ENCODE measurements around the gene PGAP1.
A peak's percentile ranks its signal among the peaks of the same experiment; 100 is the strongest.

PGAP1 gene

GRCh38 chr2:196926562-196927375 is at the start of gene PGAP1:
TSS of gene PGAP1 (minus strand) at chr2:196926707. CDS start at chr2:196926616, 91 bp downstream.
- Mint-ChIP-seq H3K27ac (peak within 1 kb of the TSS; percentile 87), H3K36me3 (ENCODE audit: low read depth) (peaks cover 17% of the 10 kb centered on the region), H3K27me3 (peaks cover 13% of the 10 kb centered on the region), H3K4me3 (peak within 1 kb of the TSS; percentile 98), H3K9me3 (no peaks in the 10 kb centered on the region), H3K4me1 (ENCODE audit: low read depth) (peaks cover 19% of the 10 kb centered on the region)
- intact Hi-C loops (cut with micrococcal nuclease), result loop anchor here (5.0 kb wide), 1 partner anchor 61 kb away; no protein-coding TSS in a partner anchor

- no peak overlapping the region for H3K4me3 Mint-ChIP-seq
- intact Hi-C loops (cut with micrococcal nuclease), result no loop called here
- H3K4me1 Mint-ChIP-seq (ENCODE audit: low read depth), result no peaks in the 10 kb centered on the region
- H3K27ac Mint-ChIP-seq, result no peak overlapping the region
- no peaks in the 10 kb centered on the region for H3K9me3 Mint-ChIP-seq
- no peaks in the 10 kb centered on the region for H3K27me3 Mint-ChIP-seq
- H3K36me3 Mint-ChIP-seq (ENCODE audit: low read depth), result no peaks in the 10 kb centered on the region
These were observed 48.5 kb upstream of the PGAP1 start for GRCh38 chr2:196974970-196975369.

GRCh38 chr2:196971574-196972279 is 45.2 kb upstream of the PGAP1 start:
- Mint-ChIP-seq H3K4me1 (ENCODE audit: low read depth) (no peaks in the 10 kb centered on the region), H3K36me3 (ENCODE audit: low read depth) (no peaks in the 10 kb centered on the region), H3K9me3 (peaks cover 9% of the 10 kb centered on the region), H3K27ac (no peak overlapping the region), H3K4me3 (no peak overlapping the region), H3K27me3 (no peaks in the 10 kb centered on the region)
- intact Hi-C loops (cut with micrococcal nuclease), result no loop called here

GRCh38 chr2:196970099-196970498 is 43.6 kb upstream of the PGAP1 start:
- no peak overlapping the region for H3K4me3 Mint-ChIP-seq
- no peak overlapping the region for H3K27ac Mint-ChIP-seq
- H3K27me3 Mint-ChIP-seq, result no peaks in the 10 kb centered on the region
- peaks cover 9% of the 10 kb centered on the region for H3K9me3 Mint-ChIP-seq
- H3K36me3 Mint-ChIP-seq (ENCODE audit: low read depth), result no peaks in the 10 kb centered on the region
- intact Hi-C loops (cut with micrococcal nuclease), result no loop called here
- H3K4me1 Mint-ChIP-seq (ENCODE audit: low read depth), result no peaks in the 10 kb centered on the region

- intact Hi-C loops (cut with micrococcal nuclease), result no loop called here
- H3K4me1 Mint-ChIP-seq (ENCODE audit: low read depth), result peaks cover 5% of the 10 kb centered on the region
- no peak overlapping the region for H3K27ac Mint-ChIP-seq
- no peaks in the 10 kb centered on the region for H3K36me3 Mint-ChIP-seq (ENCODE audit: low read depth)
- H3K27me3 Mint-ChIP-seq, result no peaks in the 10 kb centered on the region
- H3K9me3 Mint-ChIP-seq, result peaks cover 9% of the 10 kb centered on the region
- no peak overlapping the region for H3K4me3 Mint-ChIP-seq
These were observed 42.0 kb upstream of the PGAP1 start for GRCh38 chr2:196968516-196968915.

GRCh38 chr2:196967775-196968174 is 41.3 kb upstream of the PGAP1 start:
- Mint-ChIP-seq H3K27ac (no peak overlapping the region), H3K4me3 (no peak overlapping the region), H3K36me3 (ENCODE audit: low read depth) (no peaks in the 10 kb centered on the region), H3K27me3 (no peaks in the 10 kb centered on the region), H3K9me3 (peaks cover 9% of the 10 kb centered on the region), H3K4me1 (ENCODE audit: low read depth) (peaks cover 5% of the 10 kb centered on the region)
- intact Hi-C loops (cut with micrococcal nuclease), result no loop called here

GRCh38 chr2:196967116-196967515 is 40.6 kb upstream of the PGAP1 start:
- Mint-ChIP-seq H3K36me3 (ENCODE audit: low read depth) (no peaks in the 10 kb centered on the region), H3K9me3 (peaks cover 9% of the 10 kb centered on the region), H3K4me3 (no peak overlapping the region), H3K27me3 (no peaks in the 10 kb centered on the region), H3K27ac (no peak overlapping the region), H3K4me1 (ENCODE audit: low read depth) (peaks cover 5% of the 10 kb centered on the region)
- intact Hi-C loops (cut with micrococcal nuclease), result no loop called here

- H3K27me3 Mint-ChIP-seq, result no peaks in the 10 kb centered on the region
- H3K36me3 Mint-ChIP-seq (ENCODE audit: low read depth), result no peaks in the 10 kb centered on the region
- H3K4me1 Mint-ChIP-seq (ENCODE audit: low read depth), result peaks cover 5% of the 10 kb centered on the region
- H3K27ac Mint-ChIP-seq, result no peak overlapping the region
- intact Hi-C loops (cut with micrococcal nuclease), result no loop called here
- peaks cover 9% of the 10 kb centered on the region for H3K9me3 Mint-ChIP-seq
- H3K4me3 Mint-ChIP-seq, result no peak overlapping the region
These were observed 39.6 kb upstream of the PGAP1 start for GRCh38 chr2:196966061-196966460.

GRCh38 chr2:196965651-196966050 is 39.1 kb upstream of the PGAP1 start:
- no peaks in the 10 kb centered on the region for H3K36me3 Mint-ChIP-seq (ENCODE audit: low read depth)
- H3K9me3 Mint-ChIP-seq, result peaks cover 9% of the 10 kb centered on the region
- no peaks in the 10 kb centered on the region for H3K27me3 Mint-ChIP-seq
- intact Hi-C loops (cut with micrococcal nuclease), result no loop called here
- peaks cover 5% of the 10 kb centered on the region for H3K4me1 Mint-ChIP-seq (ENCODE audit: low read depth)
- H3K4me3 Mint-ChIP-seq, result no peak overlapping the region
- no peak overlapping the region for H3K27ac Mint-ChIP-seq

- H3K4me3 Mint-ChIP-seq, result no peak overlapping the region
- H3K9me3 Mint-ChIP-seq, result peaks cover 9% of the 10 kb centered on the region
- H3K36me3 Mint-ChIP-seq (ENCODE audit: low read depth), result no peaks in the 10 kb centered on the region
- peaks cover 14% of the 10 kb centered on the region for H3K4me1 Mint-ChIP-seq (ENCODE audit: low read depth)
- intact Hi-C loops (cut with micrococcal nuclease), result no loop called here
- H3K27ac Mint-ChIP-seq, result no peak overlapping the region
- H3K27me3 Mint-ChIP-seq, result no peaks in the 10 kb centered on the region
These were observed 37.5 kb upstream of the PGAP1 start for GRCh38 chr2:196963961-196964360.

GRCh38 chr2:196963043-196963442 is 36.5 kb upstream of the PGAP1 start:
- H3K9me3 Mint-ChIP-seq, result peaks cover 16% of the 10 kb centered on the region
- no peak overlapping the region for H3K4me3 Mint-ChIP-seq
- H3K27me3 Mint-ChIP-seq, result no peaks in the 10 kb centered on the region

GRCh38 chr2:196962325-196962724 is 35.8 kb upstream of the PGAP1 start:
- peaks cover 10% of the 10 kb centered on the region for H3K9me3 Mint-ChIP-seq
- no peak overlapping the region for H3K4me3 Mint-ChIP-seq
- intact Hi-C loops (cut with micrococcal nuclease), result no loop called here
- peaks cover 14% of the 10 kb centered on the region for H3K4me1 Mint-ChIP-seq (ENCODE audit: low read depth)
- H3K27ac Mint-ChIP-seq, result no peak overlapping the region
- H3K27me3 Mint-ChIP-seq, result no peaks in the 10 kb centered on the region
- H3K36me3 Mint-ChIP-seq (ENCODE audit: low read depth), result peaks cover 5% of the 10 kb centered on the region

More at GRCh38 chr2:196963043-196963442, 36.5 kb upstream of the PGAP1 start:
- no peak overlapping the region for H3K27ac Mint-ChIP-seq
- intact Hi-C loops (cut with micrococcal nuclease), result no loop called here
- H3K36me3 Mint-ChIP-seq (ENCODE audit: low read depth), result peaks cover 5% of the 10 kb centered on the region
- H3K4me1 Mint-ChIP-seq (ENCODE audit: low read depth), result peaks cover 14% of the 10 kb centered on the region

- Mint-ChIP-seq H3K27me3 (no peaks in the 10 kb centered on the region), H3K4me3 (no peak overlapping the region), H3K9me3 (peaks cover 10% of the 10 kb centered on the region), H3K4me1 (ENCODE audit: low read depth) (peaks cover 14% of the 10 kb centered on the region), H3K27ac (no peak overlapping the region), H3K36me3 (ENCODE audit: low read depth) (peaks cover 5% of the 10 kb centered on the region)
- intact Hi-C loops (cut with micrococcal nuclease), result no loop called here
These were observed 35.4 kb upstream of the PGAP1 start for GRCh38 chr2:196961889-196962288.

GRCh38 chr2:196959734-196960338 is 33.3 kb upstream of the PGAP1 start:
- no peak overlapping the region for H3K4me3 Mint-ChIP-seq
- H3K4me1 Mint-ChIP-seq (ENCODE audit: low read depth), result peaks cover 14% of the 10 kb centered on the region
- no peak overlapping the region for H3K27ac Mint-ChIP-seq
- intact Hi-C loops (cut with micrococcal nuclease), result no loop called here
- H3K27me3 Mint-ChIP-seq, result no peaks in the 10 kb centered on the region
- peaks cover 5% of the 10 kb centered on the region for H3K36me3 Mint-ChIP-seq (ENCODE audit: low read depth)
- H3K9me3 Mint-ChIP-seq, result peaks cover 10% of the 10 kb centered on the region

All from dendritic cell treated with granulocyte-macrophage colony-stimulating factor and Interleukin-4, amounts not matched to agents 40 ng/mL and 50 ng/mL, for 4 days (primary cell).